Measurements from ENCODE around the gene MTNR1B.

Gene MTNR1B

DNA sequence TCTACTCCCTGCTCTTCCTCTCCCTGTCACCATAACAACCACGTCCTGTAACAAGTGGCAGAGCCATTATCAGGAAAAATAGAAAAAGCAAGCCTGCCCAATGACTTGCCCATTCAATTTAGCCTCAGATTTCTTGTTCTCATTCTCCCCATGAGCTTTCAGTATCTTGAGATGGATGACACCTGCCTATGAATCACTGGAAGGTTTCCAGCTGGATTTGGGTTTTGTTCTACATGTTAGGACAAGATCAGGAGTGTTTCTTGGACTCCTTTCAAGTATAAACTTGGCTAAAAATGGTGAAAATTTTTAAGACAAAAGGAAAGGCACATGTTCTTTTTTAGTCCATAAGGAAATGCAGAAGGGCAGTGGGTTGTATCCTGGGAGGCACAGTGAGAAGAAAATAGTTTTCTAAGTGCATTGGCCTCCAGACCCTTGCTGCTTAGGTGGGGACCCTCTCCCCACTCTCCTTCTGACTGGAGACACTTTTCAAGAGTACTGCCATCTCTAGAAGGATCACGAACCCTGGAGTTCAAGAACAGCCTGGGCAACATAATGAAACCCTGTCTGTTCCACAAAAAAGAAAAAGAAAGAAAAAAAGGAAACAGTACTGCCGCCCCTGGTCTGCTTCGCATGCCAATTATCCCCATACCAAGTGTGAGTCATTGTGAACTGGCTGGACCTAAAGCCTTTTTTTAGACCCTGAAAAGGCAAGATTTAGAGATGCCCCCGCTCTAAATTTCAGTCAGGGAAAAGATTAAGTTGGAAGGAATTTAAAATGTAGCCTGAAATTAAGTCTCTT, 51.0 kb downstream of the MTNR1B start:
- TF ChIP-seq, protein P1, sequence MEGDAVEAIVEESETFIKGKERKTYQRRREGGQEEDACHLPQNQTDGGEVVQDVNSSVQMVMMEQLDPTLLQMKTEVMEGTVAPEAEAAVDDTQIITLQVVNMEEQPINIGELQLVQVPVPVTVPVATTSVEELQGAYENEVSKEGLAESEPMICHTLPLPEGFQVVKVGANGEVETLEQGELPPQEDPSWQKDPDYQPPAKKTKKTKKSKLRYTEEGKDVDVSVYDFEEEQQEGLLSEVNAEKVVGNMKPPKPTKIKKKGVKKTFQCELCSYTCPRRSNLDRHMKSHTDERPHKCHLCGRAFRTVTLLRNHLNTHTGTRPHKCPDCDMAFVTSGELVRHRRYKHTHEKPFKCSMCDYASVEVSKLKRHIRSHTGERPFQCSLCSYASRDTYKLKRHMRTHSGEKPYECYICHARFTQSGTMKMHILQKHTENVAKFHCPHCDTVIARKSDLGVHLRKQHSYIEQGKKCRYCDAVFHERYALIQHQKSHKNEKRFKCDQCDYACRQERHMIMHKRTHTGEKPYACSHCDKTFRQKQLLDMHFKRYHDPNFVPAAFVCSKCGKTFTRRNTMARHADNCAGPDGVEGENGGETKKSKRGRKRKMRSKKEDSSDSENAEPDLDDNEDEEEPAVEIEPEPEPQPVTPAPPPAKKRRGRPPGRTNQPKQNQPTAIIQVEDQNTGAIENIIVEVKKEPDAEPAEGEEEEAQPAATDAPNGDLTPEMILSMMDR (IDR thresholded peaks at IDR 0.05) = no peak

DNA sequence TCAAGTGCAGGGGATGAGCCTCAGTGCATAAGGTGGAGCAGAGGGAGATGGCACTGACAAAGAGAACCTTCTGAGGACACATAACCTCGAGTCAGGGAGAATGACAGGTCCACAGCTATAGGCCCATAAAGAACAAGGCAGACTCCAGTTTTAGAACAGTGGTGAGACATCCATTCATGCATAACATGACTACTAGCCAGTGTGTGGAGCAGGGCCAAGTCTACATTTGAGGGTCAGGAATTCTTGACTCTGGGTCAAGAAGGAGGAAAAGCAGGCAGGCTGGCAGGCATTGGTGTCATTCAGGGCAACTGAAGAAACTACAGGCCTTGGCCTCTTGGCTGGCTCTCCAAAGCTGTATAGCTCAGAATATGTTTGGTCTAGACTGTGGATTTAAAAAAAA, 54.9 kb downstream of the MTNR1B start:
- TF ChIP-seq, protein P1 (IDR thresholded peaks at IDR 0.05) = no peak

DNA sequence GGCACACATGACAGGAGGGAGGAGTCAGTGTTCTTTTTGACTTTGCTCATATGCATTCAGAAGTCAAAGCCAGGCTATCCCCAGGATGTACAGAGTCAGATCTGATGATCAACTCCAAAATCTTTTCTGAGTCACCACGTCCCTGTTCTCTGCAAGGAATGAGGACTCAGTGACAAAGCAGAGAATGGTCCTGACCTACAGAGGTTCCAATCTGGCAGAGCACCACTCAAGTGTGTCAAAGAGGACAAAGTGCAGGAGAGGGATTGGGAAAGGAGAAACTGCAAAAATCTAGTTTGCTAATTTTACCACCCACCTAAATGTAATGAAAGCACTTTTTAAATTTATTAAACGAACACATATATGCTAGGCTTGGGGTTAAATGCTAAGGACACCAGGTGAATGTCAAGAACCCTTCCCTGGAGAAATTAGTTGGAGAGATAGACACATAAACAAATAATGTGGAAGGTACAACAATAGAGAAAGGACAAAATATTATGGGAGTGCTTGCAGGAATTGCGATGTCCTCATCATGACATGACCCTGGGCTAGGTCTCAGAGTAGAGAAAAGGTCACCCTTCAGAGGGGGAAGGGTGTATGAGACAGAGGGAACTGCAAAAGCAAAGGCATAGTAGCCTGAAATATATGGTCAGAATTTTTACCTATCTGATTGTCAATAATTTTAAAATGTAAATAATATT, 56.3 kb downstream of the MTNR1B start:
- TF ChIP-seq, protein P1 (IDR thresholded peaks at IDR 0.05) = no peak

DNA sequence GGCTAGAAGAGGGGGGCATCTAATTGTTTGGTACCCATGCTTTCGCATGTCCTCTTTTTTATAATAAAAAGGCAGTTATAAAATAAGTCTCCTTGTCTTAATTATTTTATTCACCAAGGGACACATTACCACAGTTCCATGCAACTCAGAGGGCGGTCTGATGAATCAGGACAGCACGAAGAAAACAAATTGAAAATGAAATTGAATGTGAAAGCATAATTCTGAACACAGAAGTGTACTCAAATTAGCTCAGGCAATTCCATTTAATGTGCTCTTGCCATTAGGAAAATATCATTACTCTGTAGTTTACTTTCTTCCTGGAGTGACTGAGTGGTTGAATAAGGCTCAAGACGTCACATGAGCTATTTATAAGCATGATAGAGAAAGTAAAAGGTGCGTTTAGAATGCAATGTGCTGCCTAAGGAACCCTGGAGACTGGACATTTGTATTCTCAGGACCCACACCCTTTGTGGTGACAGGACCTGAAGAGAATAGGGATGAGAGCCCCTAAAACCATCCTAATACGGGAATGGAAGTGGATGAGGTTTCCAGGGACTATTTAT, 59.6 kb downstream of the MTNR1B start:
- TF ChIP-seq, protein P1 (IDR thresholded peaks at IDR 0.05) = no peak

DNA sequence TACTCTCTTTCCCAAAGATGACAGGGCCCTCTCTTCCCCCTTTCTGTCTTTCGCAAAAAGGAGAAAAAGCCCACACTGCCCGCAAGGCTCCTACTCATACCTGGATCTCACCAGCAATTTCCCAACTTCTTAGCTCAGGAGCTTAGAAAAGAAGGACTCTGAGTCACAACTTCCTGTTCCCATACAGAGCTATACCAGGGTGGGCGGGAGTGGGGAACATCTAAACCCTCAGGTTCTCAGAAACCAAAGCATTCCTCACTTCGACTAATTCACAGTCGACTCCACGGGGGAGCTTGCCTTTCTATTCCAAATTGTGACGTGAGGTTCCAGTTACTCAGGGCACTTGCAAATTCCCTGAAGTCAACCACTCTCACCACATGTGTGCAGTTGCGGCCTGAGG, 61.9 kb downstream of the MTNR1B start:
- TF ChIP-seq, protein P1 (IDR thresholded peaks at IDR 0.05) = no peak

Measured in LNCAP (cell line).